Measurements from ENCODE around the gene NR2F6.

NR2F6 gene

DNA sequence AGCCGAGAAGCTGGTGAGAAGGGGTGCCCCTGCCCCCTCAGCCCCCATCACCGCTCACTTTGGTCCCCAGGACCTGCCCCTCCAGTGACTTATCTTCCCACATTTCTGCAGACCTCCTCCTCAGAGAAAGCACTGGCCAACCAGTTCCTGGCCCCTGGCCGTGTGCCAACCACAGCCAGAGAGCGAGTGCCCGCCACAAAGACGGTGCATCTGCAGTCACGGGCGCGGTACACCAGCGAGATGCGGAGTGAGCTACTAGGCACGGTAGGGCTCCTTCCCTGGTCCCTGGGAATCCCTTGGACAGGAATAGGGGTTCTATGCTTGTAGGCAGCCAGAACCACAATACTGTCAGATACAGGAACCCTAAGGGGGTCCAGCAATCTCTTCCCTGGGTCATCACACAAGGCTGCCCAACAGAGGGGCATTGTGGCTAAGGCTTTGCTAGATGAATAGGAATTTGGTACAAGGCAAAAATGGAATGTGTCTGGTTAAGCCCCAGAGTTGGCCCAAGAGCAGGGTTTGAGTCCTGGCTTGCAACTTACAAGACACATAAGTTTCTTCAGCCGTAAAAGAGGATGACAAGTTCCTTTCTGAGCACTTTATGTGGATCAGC is 29.6 kb downstream of the NR2F6 start:
- TF ChIP-seq, protein P1, sequence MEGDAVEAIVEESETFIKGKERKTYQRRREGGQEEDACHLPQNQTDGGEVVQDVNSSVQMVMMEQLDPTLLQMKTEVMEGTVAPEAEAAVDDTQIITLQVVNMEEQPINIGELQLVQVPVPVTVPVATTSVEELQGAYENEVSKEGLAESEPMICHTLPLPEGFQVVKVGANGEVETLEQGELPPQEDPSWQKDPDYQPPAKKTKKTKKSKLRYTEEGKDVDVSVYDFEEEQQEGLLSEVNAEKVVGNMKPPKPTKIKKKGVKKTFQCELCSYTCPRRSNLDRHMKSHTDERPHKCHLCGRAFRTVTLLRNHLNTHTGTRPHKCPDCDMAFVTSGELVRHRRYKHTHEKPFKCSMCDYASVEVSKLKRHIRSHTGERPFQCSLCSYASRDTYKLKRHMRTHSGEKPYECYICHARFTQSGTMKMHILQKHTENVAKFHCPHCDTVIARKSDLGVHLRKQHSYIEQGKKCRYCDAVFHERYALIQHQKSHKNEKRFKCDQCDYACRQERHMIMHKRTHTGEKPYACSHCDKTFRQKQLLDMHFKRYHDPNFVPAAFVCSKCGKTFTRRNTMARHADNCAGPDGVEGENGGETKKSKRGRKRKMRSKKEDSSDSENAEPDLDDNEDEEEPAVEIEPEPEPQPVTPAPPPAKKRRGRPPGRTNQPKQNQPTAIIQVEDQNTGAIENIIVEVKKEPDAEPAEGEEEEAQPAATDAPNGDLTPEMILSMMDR (IDR thresholded peaks at IDR 0.05; ENCODE audit: low read depth, low read length, missing control alignments): no peak
- DNase-seq (ENCODE audit: low read depth): no peak
- no peak overlapping the region for H3K4me3 ChIP-seq (ENCODE audit: low read depth, low read length)

GRCh38 chr19:17215127-17215971 is 30.4 kb downstream of the NR2F6 start, which contains the start of gene USE1:
TSS of gene USE1 (plus strand) at chr19:17215357. CDS start at chr19:17215406, 49 bp downstream.
- TF ChIP-seq, protein P1 (IDR thresholded peaks at IDR 0.05; ENCODE audit: low read depth, low read length, missing control alignments): no peak
- peak; percentile 76 for DNase-seq (ENCODE audit: low read depth)
- peak within 1 kb of the TSS; percentile 65 for H3K4me3 ChIP-seq (ENCODE audit: low read depth, low read length)

DNA sequence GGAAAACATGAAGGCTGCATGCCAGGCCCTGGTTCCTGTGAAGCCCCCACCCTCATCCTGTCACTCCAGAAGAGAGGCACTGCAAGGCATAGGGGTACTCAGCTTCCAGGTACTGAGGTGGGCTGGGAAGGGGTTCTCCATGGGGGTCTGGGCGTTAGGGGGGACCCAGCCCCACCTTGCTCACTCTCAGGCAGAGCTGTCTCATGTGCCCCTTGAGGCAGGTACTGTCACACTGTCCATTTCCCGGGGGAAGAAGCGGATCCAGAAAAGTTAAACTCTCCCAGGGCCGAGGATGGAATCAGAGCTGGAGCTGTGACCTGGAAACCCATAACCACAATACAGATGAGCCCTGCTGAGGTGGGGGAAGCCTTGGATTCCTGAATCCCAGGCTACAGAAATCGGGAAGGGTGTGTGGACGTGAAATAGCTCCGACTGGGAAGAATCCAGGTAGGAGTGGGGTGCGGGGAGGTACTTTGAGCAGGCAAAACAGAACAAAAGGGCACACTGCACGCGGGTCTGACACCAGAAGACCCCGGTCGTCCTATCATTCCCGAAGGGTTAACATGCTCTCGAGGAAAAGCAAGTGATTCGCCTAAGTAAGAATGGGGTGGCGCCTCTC is 31.1 kb downstream of the NR2F6 start:
- DNase-seq (ENCODE audit: low read depth): no peak
- TF ChIP-seq, protein P1 (IDR thresholded peaks at IDR 0.05; ENCODE audit: low read depth, low read length, missing control alignments): no peak
- peak overlapping the region; percentile 65 for H3K4me3 ChIP-seq (ENCODE audit: low read depth, low read length)

GRCh38 chr19:17213334-17213733 is 32.4 kb downstream of the NR2F6 start:
- no peak overlapping the region for H3K4me3 ChIP-seq (ENCODE audit: low read depth, low read length)
- TF ChIP-seq, protein P1 (IDR thresholded peaks at IDR 0.05; ENCODE audit: low read depth, low read length, missing control alignments): no peak
- DNase-seq (ENCODE audit: low read depth): no peak

DNA sequence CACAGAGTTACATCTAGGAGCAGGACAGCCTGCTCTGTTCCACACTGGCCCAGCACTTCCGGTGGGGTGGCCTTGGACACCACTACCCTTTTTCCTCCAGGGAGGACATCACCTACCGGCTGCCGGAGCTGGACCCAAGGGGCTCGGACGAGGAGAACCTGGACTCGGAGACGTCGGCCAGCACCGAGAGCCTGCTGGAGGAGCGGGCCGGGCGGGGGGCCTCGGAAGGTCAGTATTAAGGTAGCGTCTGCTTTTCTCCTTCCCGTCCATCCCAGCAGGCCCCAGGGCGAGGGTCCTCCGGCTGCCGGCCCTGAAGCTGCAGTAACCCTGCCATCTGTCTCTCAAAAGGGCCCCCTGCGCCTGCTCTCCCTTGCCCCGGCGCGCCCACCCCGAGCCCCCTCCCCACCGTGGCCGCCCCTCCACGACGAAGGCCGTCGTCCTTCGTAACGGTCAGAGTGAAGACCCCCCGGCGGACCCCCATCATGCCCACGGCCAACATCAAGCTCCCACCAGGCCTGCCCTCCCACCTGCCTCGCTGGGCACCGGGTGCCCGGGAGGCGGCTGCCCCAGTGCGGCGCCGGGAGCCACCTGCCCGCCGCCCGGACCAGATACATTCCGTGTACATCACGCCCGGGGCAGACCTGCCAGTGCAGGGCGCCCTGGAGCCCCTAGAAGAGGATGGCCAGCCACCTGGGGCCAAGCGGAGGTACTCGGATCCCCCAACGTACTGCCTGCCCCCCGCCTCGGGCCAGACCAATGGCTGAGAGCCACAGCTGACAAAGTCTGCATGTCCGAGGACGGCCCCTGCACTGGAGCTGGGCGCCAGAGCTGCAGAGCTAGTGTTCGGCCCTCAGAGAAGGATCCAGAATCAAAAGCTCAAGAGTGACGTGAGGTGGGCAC is 33.9 kb downstream of the NR2F6 start:
- TF ChIP-seq, protein P1 (IDR thresholded peaks at IDR 0.05; ENCODE audit: low read depth, low read length, missing control alignments): no peak
- no peak for DNase-seq (ENCODE audit: low read depth)
- no peak overlapping the region for H3K4me3 ChIP-seq (ENCODE audit: low read depth, low read length)

- no peak for DNase-seq (ENCODE audit: low read depth)
- TF ChIP-seq, protein P1 (IDR thresholded peaks at IDR 0.05; ENCODE audit: low read depth, low read length, missing control alignments): no peak
- no peak overlapping the region for H3K4me3 ChIP-seq (ENCODE audit: low read depth, low read length)
Measured at GRCh38 chr19:17210296-17210695, 35.4 kb downstream of the NR2F6 start.
